A549 (cell line): Measurements from ENCODE around the gene GRID1. TPM values are rescaled to one million over a fixed set of nuclear protein-coding genes. Genes with fewer than 3 reads are reported as not detected.
"Not testable (repeated sequence)": the region's sequence is repeated elsewhere in the genome, so short reads cannot be mapped to it uniquely, and the experiment has no call there.

Source experiments
- ATAC-seq, 2 experiments: fragments of 200-7000 bp in 1 of 2; fragments of >200 bp in 1 of 2; cut with Nextera tagmentation in 1 of 2; cut with Tn5 transposase in 1 of 2; 3 replicates each; pipeline versions ENCODE4 v1.8.0 to v1.9.1; 2018 to 2020; ENCODE audit warnings: mild to moderate bottlenecking in 1 of 2, moderate library complexity in 1 of 2
- CTCF ChIA-PET: fragments of 300-600 bp; sonication (Branson Sonifier 250); formaldehyde crosslinking; extraction: SDS; loops from one replicate; lab custom pipeline; 2021; ENCODE audit warnings: antibody characterized with exemption, inconsistent platforms; lab: Yijun Ruan, JAX
- POLR2A ChIA-PET: fragments of 350-600 bp; formaldehyde crosslinking; extraction: SDS; loops from one replicate; lab custom pipeline; 2021; ENCODE audit warnings: antibody characterized with exemption, inconsistent platforms; lab: Yijun Ruan, JAX
- DNase-seq, 2 experiments: peaks; one replicate each; pipeline versions ENCODE4 v3.0.0 to v3.0.0-alpha.2; 2011 to 2016; ENCODE audit warnings: low read depth in 1 of 2, low spot score in 1 of 2
- FAIRE-seq: peaks from 2 replicates; lab custom pipeline; 2011; peaks lifted over from hg19 to GRCh38; lab: Jason Lieb, UNC
- H3K27ac ChIP-seq, 2 experiments: fragments of >200 bp; sonication (Bioruptor Twin); formaldehyde crosslinking; 3 replicates each; pipeline ENCODE4 v1.5.1; 2016 to 2017
- H3K4me1 ChIP-seq: fragments of >200 bp; sonication (Bioruptor Twin); formaldehyde crosslinking; 3 replicates; pipeline ENCODE4 v1.6.1; 2016
- H3K4me2 ChIP-seq: fragments of >200 bp; sonication (Bioruptor Twin); formaldehyde crosslinking; 3 replicates; pipeline ENCODE4 v1.6.1; 2016
- H3K4me3 ChIP-seq: fragments of >200 bp; sonication (Bioruptor Twin); formaldehyde crosslinking; 3 replicates; pipeline ENCODE4 v1.5.1; 2016
- H3K9me3 ChIP-seq: fragments of >200 bp; sonication (Bioruptor Twin); formaldehyde crosslinking; 3 replicates; pipeline ENCODE4 v1.6.1; 2016
- CBX2 ChIP-seq: fragments of 200-600 bp; sonication (generic); IDR thresholded peaks from 2 replicates; pipeline ENCODE4 v1.6.1; 2016; ENCODE audit warnings: low read depth, mild to moderate bottlenecking, borderline replicate concordance
- CBX8 ChIP-seq: fragments of 200-600 bp; sonication (generic); IDR thresholded peaks from 2 replicates; pipeline ENCODE4 v1.6.1; 2016
- CHD2 ChIP-seq: fragments of 150-350 bp; IDR thresholded peaks from 2 replicates; pipeline ENCODE4 v1.6.1; 2014; ENCODE audit warnings: low read length; ENCODE audit not compliant: partially characterized antibody
- EP300 ChIP-seq, 2 experiments: fragments of >200 bp; sonication (Bioruptor Twin); formaldehyde crosslinking; IDR thresholded peaks; 2 replicates in 1 of 2; 3 replicates in 1 of 2; pipeline ENCODE4 v1.6.1; 2016 to 2017
- FOSB ChIP-seq: fragments of 250-450 bp; sonication (Bioruptor Pico); IDR thresholded peaks from 2 replicates; pipeline ENCODE4 v1.5.0; 2020; ENCODE audit warnings: mild to moderate bottlenecking, moderate library complexity
- HEYL ChIP-seq: fragments of 250-450 bp; sonication (Bioruptor Pico); IDR thresholded peaks from 2 replicates; pipeline ENCODE4 v1.8.0; 2021; ENCODE audit warnings: mild to moderate bottlenecking, moderate library complexity
- JUNB ChIP-seq: fragments of >200 bp; sonication (Bioruptor Twin); formaldehyde crosslinking; IDR thresholded peaks from 2 replicates; pipeline ENCODE4 v1.6.1; 2016
- MAZ ChIP-seq: fragments of 150-350 bp; IDR thresholded peaks from 2 replicates; pipeline ENCODE4 v1.6.1; 2014; ENCODE audit warnings: antibody characterized with exemption, low read depth, low read length, borderline replicate concordance
- MYC ChIP-seq: IDR thresholded peaks from 2 replicates; pipeline ENCODE4 v1.6.1; 2012; ENCODE audit warnings: mild to moderate bottlenecking, inconsistent platforms, low read length, improper control_type of control experiment, borderline replicate concordance
- NFE2L2 ChIP-seq: fragments of 150-350 bp; conservative IDR thresholded peaks from 2 replicates; pipeline ENCODE4 v1.6.1; 2014; ENCODE audit warnings: low read length
- NPAS2 ChIP-seq: fragments of 250-450 bp; sonication (Bioruptor Pico); IDR thresholded peaks from 2 replicates; pipeline ENCODE4 v1.8.0; 2022; ENCODE audit warnings: mild to moderate bottlenecking, moderate library complexity, borderline replicate concordance
- PHF8 ChIP-seq: fragments of 200-600 bp; sonication (generic); IDR thresholded peaks from 2 replicates; pipeline ENCODE4 v1.6.1; 2016; ENCODE audit warnings: low read depth, mild to moderate bottlenecking, antibody characterized with exemption, moderate library complexity, borderline replicate concordance
- POLR2A ChIP-seq: IDR thresholded peaks from 2 replicates; pipeline ENCODE4 v1.6.1; 2012; ENCODE audit warnings: mild to moderate bottlenecking, low read length
- RAD21 ChIP-seq, 2 experiments: fragments of >200 bp in 1 of 2; sonication (Bioruptor Twin) in 1 of 2; formaldehyde crosslinking in 1 of 2; IDR thresholded peaks in 1 of 2; conservative IDR thresholded peaks in 1 of 2; 2 replicates in 1 of 2; 3 replicates in 1 of 2; pipeline ENCODE4 v1.6.1; 2012 to 2018; ENCODE audit warnings: inconsistent platforms in 1 of 2
- RARB ChIP-seq: fragments of 250-450 bp; sonication (Bioruptor Pico); IDR thresholded peaks from 2 replicates; pipeline ENCODE4 v1.8.0; 2021; ENCODE audit warnings: mild to moderate bottlenecking, moderate library complexity
- SREBF2 ChIP-seq: fragments of 450-650 bp; IDR thresholded peaks from 2 replicates; pipeline ENCODE4 v1.6.1; 2014; ENCODE audit warnings: mild to moderate bottlenecking, moderate library complexity
- ZC3H11A ChIP-seq: fragments of 450-650 bp; IDR thresholded peaks from 2 replicates; pipeline ENCODE4 v1.6.1; 2014; ENCODE audit warnings: antibody characterized with exemption, mild to moderate bottlenecking
- ZNF302 ChIP-seq: fragments of 250-450 bp; sonication (Bioruptor Pico); IDR thresholded peaks from 2 replicates; pipeline ENCODE4 v1.9.0; 2021; ENCODE audit warnings: inconsistent platforms, mild to moderate bottlenecking, moderate library complexity
- ZSCAN20 ChIP-seq: fragments of 250-450 bp; sonication (Bioruptor Pico); IDR thresholded peaks from 2 replicates; pipeline ENCODE4 v1.8.0; 2022; ENCODE audit warnings: mild to moderate bottlenecking, moderate library complexity
- WGBS: methylation state at CpG from one replicate; pipeline ENCODE4 v1.1.6; 2017; ENCODE audit errors: missing lambda C conversion rate; 5-methylcytosine and 5-hydroxymethylcytosine counted together
- polyA plus RNA-seq, 4 experiments: library from polyadenylated mRNA; depleted of rRNA in 3 of 4; stranded (reverse); fragments of >200 nt; fragmentation: RNase III in 1 of 4; extraction: RNeasy Plus Mini Kit Qiagen cat#74134 plus additional on column Dnase treatment in 1 of 4; gene quantifications; 2 replicates in 3 of 4; 3 replicates in 1 of 4; pipeline ENCODE4 v1.2.3, GENCODE V29; 2011 to 2017
- TF ChIP-seq, protein P1 (sequence below): IDR thresholded peaks from 2 replicates; pipeline ENCODE4 v1.6.1; 2012
- TF ChIP-seq, protein P2 (sequence below): fragments of 250-450 bp; sonication (Bioruptor Pico); IDR thresholded peaks from 2 replicates; pipeline ENCODE4 v1.5.0; 2021; ENCODE audit warnings: mild to moderate bottlenecking, moderate library complexity, borderline replicate concordance
- TF ChIP-seq, protein P3 (sequence below): fragments of 250-450 bp; sonication (Bioruptor Pico); IDR thresholded peaks from 2 replicates; pipeline ENCODE4 v1.5.0; 2020; ENCODE audit warnings: low read depth, mild to moderate bottlenecking, moderate library complexity

Gene GRID1
- polyA plus RNA-seq, 2 of the 4 experiments (the other 2 are of a cell fraction) = 0.14 to 0.30 TPM

GRCh38 chr10:85950921-85951320 lies 415.7 kb downstream of the GRID1 start (continued):
- TF ChIP-seq CBX2 (no peak), RARB (CRISPR knock-in tag) (no peak), PHF8 (no peak)

GRCh38 chr10:85946713-85947326 lies 419.8 kb downstream of the GRID1 start:
- Histone ChIP-seq H3K4me1 (no peaks in the 10 kb centered on the region), H3K27ac (no peak overlapping the region), H3K4me3 (no peak overlapping the region), H3K4me2 (no peak overlapping the region), H3K9me3 (no peaks in the 10 kb centered on the region)
- no peak for ATAC-seq
- TF ChIP-seq POLR2A = no peak
- no peak for TF ChIP-seq CHD2
- no peak for TF ChIP-seq ZC3H11A
- 58% methylated on average over 7 of the region's 7 CpGs for WGBS
- no peak for FAIRE-seq
- CTCF ChIA-PET = no interaction called here
- POLR2A ChIA-PET = no interaction called here
- no peak for DNase-seq

GRCh38 chr10:85936161-85936560 lies 430.4 kb downstream of the GRID1 start:
- no peak for ATAC-seq
- 72% methylated on average over 1 of the region's 1 CpG for WGBS
- Histone ChIP-seq H3K27ac (no peak overlapping the region), H3K4me3 (no peak overlapping the region), H3K4me1 (no peaks in the 10 kb centered on the region), H3K4me2 (no peak overlapping the region), H3K9me3 (no peaks in the 10 kb centered on the region)
- TF ChIP-seq NFE2L2 = no peak
- TF ChIP-seq MAZ = no peak
- no peak for FAIRE-seq
- CTCF ChIA-PET = interaction anchor here (0.9 to 1.3 kb wide), 2 partner anchors 27 to 98 kb away, joined by 3 read pairs; no protein-coding TSS in a partner anchor
- POLR2A ChIA-PET = no interaction called here
- DNase-seq = no peak

DNA sequence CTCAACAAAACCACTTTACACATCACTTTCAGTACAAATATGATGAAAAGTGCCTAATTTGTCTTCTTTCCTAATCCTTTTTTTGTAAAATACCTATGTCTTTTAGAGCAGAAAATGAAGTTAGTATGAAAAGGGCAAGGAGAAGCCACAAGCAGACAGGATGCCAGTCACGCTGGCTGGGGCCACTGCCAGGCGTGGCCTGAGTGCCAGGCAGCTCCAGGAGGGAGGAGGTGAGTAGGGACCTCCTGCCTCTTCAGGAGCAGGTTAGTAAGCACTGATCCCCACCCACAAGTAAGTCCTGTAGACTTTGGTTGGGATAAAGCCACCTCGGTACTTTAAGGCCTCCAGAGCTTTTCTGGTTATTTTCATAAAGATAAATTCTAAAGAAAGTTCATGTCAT lies 432.0 kb downstream of the GRID1 start:
- no peak for FAIRE-seq

DNA sequence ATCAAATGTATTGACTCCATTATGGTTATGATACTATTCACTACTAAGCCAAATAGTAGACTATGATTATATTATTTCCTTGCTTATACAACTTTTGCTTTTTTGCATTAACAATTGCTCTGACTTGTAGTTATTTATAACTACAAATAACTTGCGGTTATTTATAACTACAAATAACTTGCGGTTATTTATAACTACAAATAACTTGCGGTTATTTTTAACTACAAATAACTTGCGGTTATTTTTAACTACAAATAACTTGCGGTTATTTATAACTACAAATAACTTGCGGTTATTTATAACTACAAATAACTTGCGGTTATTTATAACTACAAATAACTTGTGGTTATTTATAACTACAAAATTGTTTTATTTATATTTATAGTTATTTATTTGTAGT lies 436.6 kb downstream of the GRID1 start:
- H3K9me3 ChIP-seq, H3K27ac ChIP-seq, H3K4me1 ChIP-seq, DNase-seq, POLR2A ChIA-PET, H3K4me2 ChIP-seq, H3K4me3 ChIP-seq, FAIRE-seq, ATAC-seq, CTCF ChIA-PET: not testable (repeated sequence)
- 80% methylated on average over 7 of the region's 7 CpGs for WGBS

More for the DNA sequence above, 432.0 kb downstream of the GRID1 start:
- 29% methylated on average over 3 of the region's 3 CpGs for WGBS
- Histone ChIP-seq H3K9me3 (no peaks in the 10 kb centered on the region), H3K4me1 (no peaks in the 10 kb centered on the region), H3K27ac (no peak overlapping the region), H3K4me3 (no peak overlapping the region), H3K4me2 (no peak overlapping the region)
- no peak for ATAC-seq
- TF ChIP-seq ZNF302 (CRISPR knock-in tag) (no peak), CBX8 (no peak), SREBF2 (no peak), ZC3H11A (no peak), MYC (no peak), NPAS2 (no peak), EP300 (IDR thresholded peaks at IDR 0.05) (no peak), JUNB (no peak), HEYL (no peak), ZSCAN20 (CRISPR knock-in tag) (no peak), RAD21 (conservative IDR thresholded peaks at IDR 0.05 in 1 of 2, IDR thresholded peaks at IDR 0.05 in 1 of 2) (no peak), FOSB (CRISPR knock-in tag) (no peak), CHD2 (no peak), CBX2 (no peak), MAZ (no peak)
- TF ChIP-seq, protein P1, sequence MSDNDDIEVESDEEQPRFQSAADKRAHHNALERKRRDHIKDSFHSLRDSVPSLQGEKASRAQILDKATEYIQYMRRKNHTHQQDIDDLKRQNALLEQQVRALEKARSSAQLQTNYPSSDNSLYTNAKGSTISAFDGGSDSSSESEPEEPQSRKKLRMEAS = no peak
- TF ChIP-seq, protein P2, sequence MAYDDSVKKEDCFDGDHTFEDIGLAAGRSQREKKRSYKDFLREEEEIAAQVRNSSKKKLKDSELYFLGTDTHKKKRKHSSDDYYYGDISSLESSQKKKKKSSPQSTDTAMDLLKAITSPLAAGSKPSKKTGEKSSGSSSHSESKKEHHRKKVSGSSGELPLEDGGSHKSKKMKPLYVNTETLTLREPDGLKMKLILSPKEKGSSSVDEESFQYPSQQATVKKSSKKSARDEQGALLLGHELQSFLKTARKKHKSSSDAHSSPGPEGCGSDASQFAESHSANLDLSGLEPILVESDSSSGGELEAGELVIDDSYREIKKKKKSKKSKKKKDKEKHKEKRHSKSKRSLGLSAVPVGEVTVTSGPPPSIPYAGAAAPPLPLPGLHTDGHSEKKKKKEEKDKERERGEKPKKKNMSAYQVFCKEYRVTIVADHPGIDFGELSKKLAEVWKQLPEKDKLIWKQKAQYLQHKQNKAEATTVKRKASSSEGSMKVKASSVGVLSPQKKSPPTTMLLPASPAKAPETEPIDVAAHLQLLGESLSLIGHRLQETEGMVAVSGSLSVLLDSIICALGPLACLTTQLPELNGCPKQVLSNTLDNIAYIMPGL (CRISPR knock-in tag) = no peak
- TF ChIP-seq, protein P3, sequence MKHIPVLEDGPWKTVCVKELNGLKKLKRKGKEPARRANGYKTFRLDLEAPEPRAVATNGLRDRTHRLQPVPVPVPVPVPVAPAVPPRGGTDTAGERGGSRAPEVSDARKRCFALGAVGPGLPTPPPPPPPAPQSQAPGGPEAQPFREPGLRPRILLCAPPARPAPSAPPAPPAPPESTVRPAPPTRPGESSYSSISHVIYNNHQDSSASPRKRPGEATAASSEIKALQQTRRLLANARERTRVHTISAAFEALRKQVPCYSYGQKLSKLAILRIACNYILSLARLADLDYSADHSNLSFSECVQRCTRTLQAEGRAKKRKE = no peak
- TF ChIP-seq, all 56 proteins: peak for 0
- DNase-seq = no peak
- ChIA-PET POLR2A (no interaction called here), CTCF (no interaction called here)
